ENCODE measurements around the gene ASAP2. TPM values are rescaled to one million over a fixed set of nuclear protein-coding genes. Genes with fewer than 3 reads are reported as not detected.

Gene ASAP2
- polyA plus RNA-seq, 2 donors, result 4.0 to 5.3 TPM

GRCh38 chr2:9167718-9168657 lies 38.6 kb upstream of the ASAP2 start:
- no peak overlapping the region for H3K4me3 ChIP-seq (ENCODE audit: low read depth in 1 of 2, low read length in 2 of 2)
- H3K36me3 ChIP-seq (ENCODE audit: control insufficient read depth in 2 of 2, insufficient read depth in 2 of 2, low read length in 1 of 2), result no peaks in the 10 kb centered on the region
- H3K9me3 ChIP-seq (ENCODE audit: control insufficient read depth in 2 of 2, insufficient read depth in 1 of 2, low read depth in 1 of 2, low read length in 1 of 2), result peaks cover 0 to 2% of the 10 kb centered on the region in 2 donors
- no peak overlapping the region for H3K27ac ChIP-seq (ENCODE audit: low read depth in 2 of 2, low read length in 1 of 2)
- H3K4me1 ChIP-seq (ENCODE audit: control insufficient read depth in 2 of 2, insufficient read depth in 2 of 2, low read length in 1 of 2), result peaks cover 0 to 6% of the 10 kb centered on the region in 2 donors
- 78 to 89% methylated on average over 13 of the region's 13 CpGs for WGBS, 2 donors
- H3K27me3 ChIP-seq (ENCODE audit: control insufficient read depth in 1 of 2, insufficient read depth in 2 of 2, low read length in 2 of 2), result no peaks in the 10 kb centered on the region

DNA sequence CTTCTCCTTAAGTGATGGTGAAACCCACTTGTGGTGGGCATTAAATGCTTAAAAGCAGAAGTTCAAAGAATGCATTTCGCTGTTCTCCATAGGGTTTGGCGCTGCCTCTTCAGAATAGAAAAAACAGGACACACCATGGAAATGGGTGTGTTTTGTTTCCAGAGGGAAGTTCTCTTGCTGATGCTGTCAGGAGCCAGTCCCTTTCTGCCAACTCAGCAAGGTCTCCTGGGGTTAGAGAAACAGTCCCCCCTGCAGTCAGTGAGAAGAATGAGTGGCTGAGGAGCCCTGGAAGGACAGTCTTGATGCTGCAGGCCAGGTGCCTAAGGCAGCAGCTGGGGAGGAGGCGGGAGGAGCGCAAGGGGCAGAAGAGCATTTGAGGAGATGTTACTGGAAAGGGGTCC lies 37.8 kb upstream of the ASAP2 start:
- 92 to 96% methylated on average over 4 of the region's 4 CpGs for WGBS, 2 donors

DNA sequence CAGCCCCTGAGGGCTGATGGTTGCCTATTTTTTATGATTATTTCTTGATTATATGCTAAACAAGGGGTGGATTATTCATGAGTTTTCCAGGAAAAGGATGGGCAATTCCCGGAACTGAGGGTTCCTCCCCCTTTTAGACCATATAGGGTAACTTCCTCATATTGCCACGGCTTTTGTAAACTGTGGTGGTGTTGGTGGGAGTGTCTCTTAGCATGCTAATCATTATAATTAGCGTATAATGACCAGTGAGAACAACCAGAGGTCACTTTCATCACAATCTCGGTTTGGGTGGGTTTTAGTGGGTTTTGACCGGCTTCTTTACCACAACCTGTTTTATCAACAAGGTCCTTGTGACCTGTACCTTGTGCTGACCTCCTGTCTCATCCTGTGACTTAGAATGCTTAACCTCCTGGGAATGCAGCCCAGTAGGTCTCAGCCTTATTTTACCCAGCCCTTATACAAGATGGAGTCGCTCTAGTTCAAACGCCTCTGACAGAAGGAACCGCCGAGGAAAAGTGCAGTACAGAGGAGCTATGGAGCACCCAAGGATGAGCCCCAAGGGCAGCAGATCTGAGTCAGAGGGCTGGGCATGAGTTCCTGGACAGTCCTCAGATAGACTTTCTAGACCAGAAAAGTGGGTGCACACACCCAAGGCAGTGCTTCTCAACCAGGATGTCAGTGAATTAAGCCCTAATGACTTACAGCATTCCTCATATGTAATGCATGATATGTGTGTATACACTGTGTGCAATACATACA lies 37.1 kb upstream of the ASAP2 start:
- peaks cover 0 to 2% of the 10 kb centered on the region in 2 donors for H3K4me1 ChIP-seq (ENCODE audit: control insufficient read depth in 2 of 2, insufficient read depth in 2 of 2, low read length in 1 of 2)
- H3K9me3 ChIP-seq (ENCODE audit: control insufficient read depth in 2 of 2, insufficient read depth in 1 of 2, low read depth in 1 of 2, low read length in 1 of 2), result peaks cover 0 to 2% of the 10 kb centered on the region in 2 donors
- H3K27ac ChIP-seq (ENCODE audit: low read depth in 2 of 2, low read length in 1 of 2), result peak overlapping the region in 1 of 2 donors; percentile 22
- H3K27me3 ChIP-seq (ENCODE audit: control insufficient read depth in 1 of 2, insufficient read depth in 2 of 2, low read length in 2 of 2), result no peaks in the 10 kb centered on the region
- H3K36me3 ChIP-seq (ENCODE audit: control insufficient read depth in 2 of 2, insufficient read depth in 2 of 2, low read length in 1 of 2), result no peaks in the 10 kb centered on the region
- WGBS, 2 donors, result 78 to 83% methylated on average over 9 of the region's 9 CpGs
- no peak overlapping the region for H3K4me3 ChIP-seq (ENCODE audit: low read depth in 1 of 2, low read length in 2 of 2)

More for the DNA sequence above, 37.8 kb upstream of the ASAP2 start:
- no peaks in the 10 kb centered on the region for H3K36me3 ChIP-seq (ENCODE audit: control insufficient read depth in 2 of 2, insufficient read depth in 2 of 2, low read length in 1 of 2)
- peaks cover 0 to 2% of the 10 kb centered on the region in 2 donors for H3K4me1 ChIP-seq (ENCODE audit: control insufficient read depth in 2 of 2, insufficient read depth in 2 of 2, low read length in 1 of 2)
- H3K4me3 ChIP-seq (ENCODE audit: low read depth in 1 of 2, low read length in 2 of 2), result no peak overlapping the region
- H3K27ac ChIP-seq (ENCODE audit: low read depth in 2 of 2, low read length in 1 of 2), result no peak overlapping the region
- no peaks in the 10 kb centered on the region for H3K27me3 ChIP-seq (ENCODE audit: control insufficient read depth in 1 of 2, insufficient read depth in 2 of 2, low read length in 2 of 2)
- H3K9me3 ChIP-seq (ENCODE audit: control insufficient read depth in 2 of 2, insufficient read depth in 1 of 2, low read depth in 1 of 2, low read length in 1 of 2), result peaks cover 0 to 2% of the 10 kb centered on the region in 2 donors

GRCh38 chr2:9170458-9171130 lies 36.0 kb upstream of the ASAP2 start:
- WGBS, 2 donors, result 49 to 66% methylated on average over 8 of the region's 8 CpGs
- no peaks in the 10 kb centered on the region for H3K27me3 ChIP-seq (ENCODE audit: control insufficient read depth in 1 of 2, insufficient read depth in 2 of 2, low read length in 2 of 2)
- H3K36me3 ChIP-seq (ENCODE audit: control insufficient read depth in 2 of 2, insufficient read depth in 2 of 2, low read length in 1 of 2), result no peaks in the 10 kb centered on the region
- H3K9me3 ChIP-seq (ENCODE audit: control insufficient read depth in 2 of 2, insufficient read depth in 1 of 2, low read depth in 1 of 2, low read length in 1 of 2), result peaks cover 0 to 2% of the 10 kb centered on the region in 2 donors
- H3K4me1 ChIP-seq (ENCODE audit: control insufficient read depth in 2 of 2, insufficient read depth in 2 of 2, low read length in 1 of 2), result peaks cover 0 to 2% of the 10 kb centered on the region in 2 donors
- H3K27ac ChIP-seq (ENCODE audit: low read depth in 2 of 2, low read length in 1 of 2), result peak overlapping the region in 1 of 2 donors; percentile 40
- no peak overlapping the region for H3K4me3 ChIP-seq (ENCODE audit: low read depth in 1 of 2, low read length in 2 of 2)

DNA sequence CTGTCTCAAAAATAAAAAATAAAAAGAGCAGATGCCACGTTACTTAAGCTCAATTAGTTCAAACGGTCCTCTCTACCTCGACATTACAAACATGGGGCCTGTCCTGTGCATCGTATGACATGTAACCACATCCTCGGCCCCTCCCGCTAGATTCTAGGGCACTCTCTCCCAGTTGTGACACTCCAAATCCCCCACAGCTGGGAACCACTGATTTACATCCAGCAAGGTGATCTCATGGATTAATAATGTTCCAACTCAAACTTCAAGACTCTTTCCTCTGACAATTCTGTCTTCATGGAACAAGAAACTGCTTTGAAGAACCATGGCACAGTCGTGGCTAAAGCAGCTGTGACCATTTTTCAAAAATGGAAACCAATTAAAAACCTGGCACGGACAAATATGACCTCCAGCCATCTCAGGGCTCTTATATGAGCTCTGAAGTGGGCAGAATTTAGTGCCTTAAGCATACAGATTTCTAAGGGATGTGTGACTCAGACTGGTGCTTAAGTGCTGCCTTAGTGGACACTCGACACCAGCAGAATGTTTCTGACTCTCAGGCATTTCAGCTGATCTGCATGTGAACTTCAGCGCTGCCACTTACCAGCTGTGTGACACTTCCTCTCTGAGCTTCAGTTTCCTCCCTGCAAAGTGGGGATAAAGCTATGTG lies 31.7 kb upstream of the ASAP2 start:
- H3K27ac ChIP-seq (ENCODE audit: low read depth in 2 of 2, low read length in 1 of 2), result peak overlapping the region in 1 of 2 donors; percentile 41
- no peaks in the 10 kb centered on the region for H3K36me3 ChIP-seq (ENCODE audit: control insufficient read depth in 2 of 2, insufficient read depth in 2 of 2, low read length in 1 of 2)
- H3K4me3 ChIP-seq (ENCODE audit: low read depth in 1 of 2, low read length in 2 of 2), result no peak overlapping the region
- 70 to 77% methylated on average over 10 of the region's 10 CpGs for WGBS, 2 donors
- H3K9me3 ChIP-seq (ENCODE audit: control insufficient read depth in 2 of 2, insufficient read depth in 1 of 2, low read depth in 1 of 2, low read length in 1 of 2), result no peaks in the 10 kb centered on the region
- H3K4me1 ChIP-seq (ENCODE audit: control insufficient read depth in 2 of 2, insufficient read depth in 2 of 2, low read length in 1 of 2), result peaks cover 0 to 4% of the 10 kb centered on the region in 2 donors
- H3K27me3 ChIP-seq (ENCODE audit: control insufficient read depth in 1 of 2, insufficient read depth in 2 of 2, low read length in 2 of 2), result no peaks in the 10 kb centered on the region

GRCh38 chr2:9178110-9178903 lies 28.3 kb upstream of the ASAP2 start:
- Histone ChIP-seq H3K4me1 (ENCODE audit: control insufficient read depth in 2 of 2, insufficient read depth in 2 of 2, low read length in 1 of 2) (peaks cover 0 to 4% of the 10 kb centered on the region in 2 donors), H3K36me3 (ENCODE audit: control insufficient read depth in 2 of 2, insufficient read depth in 2 of 2, low read length in 1 of 2) (no peaks in the 10 kb centered on the region), H3K27me3 (ENCODE audit: control insufficient read depth in 1 of 2, insufficient read depth in 2 of 2, low read length in 2 of 2) (no peaks in the 10 kb centered on the region), H3K4me3 (ENCODE audit: low read depth in 1 of 2, low read length in 2 of 2) (no peak overlapping the region), H3K9me3 (ENCODE audit: control insufficient read depth in 2 of 2, insufficient read depth in 1 of 2, low read depth in 1 of 2, low read length in 1 of 2) (no peaks in the 10 kb centered on the region), H3K27ac (ENCODE audit: low read depth in 2 of 2, low read length in 1 of 2) (peak overlapping the region; percentile 93 to 95)
- 24 to 42% methylated on average over 2 of the region's 2 CpGs for WGBS, 2 donors

GRCh38 chr2:9178904-9179571 lies 27.6 kb upstream of the ASAP2 start:
- 22 to 34% methylated on average over 13 of the region's 13 CpGs for WGBS, 2 donors
- Histone ChIP-seq H3K4me1 (ENCODE audit: control insufficient read depth in 2 of 2, insufficient read depth in 2 of 2, low read length in 1 of 2) (peaks cover 0 to 4% of the 10 kb centered on the region in 2 donors), H3K4me3 (ENCODE audit: low read depth in 1 of 2, low read length in 2 of 2) (no peak overlapping the region), H3K27me3 (ENCODE audit: control insufficient read depth in 1 of 2, insufficient read depth in 2 of 2, low read length in 2 of 2) (no peaks in the 10 kb centered on the region), H3K36me3 (ENCODE audit: control insufficient read depth in 2 of 2, insufficient read depth in 2 of 2, low read length in 1 of 2) (no peaks in the 10 kb centered on the region), H3K27ac (ENCODE audit: low read depth in 2 of 2, low read length in 1 of 2) (peak overlapping the region; percentile 93 to 95), H3K9me3 (ENCODE audit: control insufficient read depth in 2 of 2, insufficient read depth in 1 of 2, low read depth in 1 of 2, low read length in 1 of 2) (no peaks in the 10 kb centered on the region)

DNA sequence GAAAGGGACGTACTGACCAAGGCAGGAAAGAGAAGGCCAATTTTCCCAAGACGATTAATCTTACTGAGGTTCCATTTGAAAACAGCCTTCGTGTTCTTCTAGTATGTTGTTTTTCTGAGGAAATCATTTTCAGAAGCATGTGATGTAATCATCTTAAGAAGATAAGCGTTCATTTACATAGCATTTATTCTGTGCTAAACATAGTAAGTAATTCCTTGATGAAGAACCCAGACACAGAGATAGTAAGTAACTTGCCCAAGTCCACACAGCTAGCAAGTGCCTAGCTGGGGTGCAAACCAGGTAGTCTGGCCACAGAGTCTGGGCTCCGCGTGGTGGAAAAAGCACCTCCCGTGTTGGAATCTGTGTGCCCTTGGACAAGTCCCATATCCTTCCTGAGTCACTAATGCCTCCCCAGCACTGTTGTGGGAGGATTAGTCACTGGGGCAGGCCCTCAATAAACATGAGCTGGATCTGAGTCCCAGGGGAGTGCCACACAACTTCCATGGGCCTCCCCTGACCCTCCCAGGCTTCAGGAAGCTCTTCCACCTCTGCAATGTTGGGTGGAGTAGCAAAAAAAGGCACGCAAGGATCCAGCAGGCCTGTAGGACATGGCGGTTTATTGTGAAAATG lies 26.9 kb upstream of the ASAP2 start:
- Histone ChIP-seq H3K36me3 (ENCODE audit: control insufficient read depth in 2 of 2, insufficient read depth in 2 of 2, low read length in 1 of 2) (no peaks in the 10 kb centered on the region), H3K4me1 (ENCODE audit: control insufficient read depth in 2 of 2, insufficient read depth in 2 of 2, low read length in 1 of 2) (peaks cover 0 to 4% of the 10 kb centered on the region in 2 donors), H3K27me3 (ENCODE audit: control insufficient read depth in 1 of 2, insufficient read depth in 2 of 2, low read length in 2 of 2) (no peaks in the 10 kb centered on the region), H3K9me3 (ENCODE audit: control insufficient read depth in 2 of 2, insufficient read depth in 1 of 2, low read depth in 1 of 2, low read length in 1 of 2) (no peaks in the 10 kb centered on the region), H3K27ac (ENCODE audit: low read depth in 2 of 2, low read length in 1 of 2) (peak overlapping the region; percentile 93 to 95), H3K4me3 (ENCODE audit: low read depth in 1 of 2, low read length in 2 of 2) (no peak overlapping the region)
- 31 to 56% methylated on average over 9 of the region's 9 CpGs for WGBS, 2 donors
